ENCODE results near the gene MPDU1. TPM values are rescaled to one million over a fixed set of nuclear protein-coding genes. Genes with fewer than 3 reads are reported as not detected.

Gene MPDU1
- total and polyA plus RNA-seq, 2 of the 13 experiments (the other 11 are each of a cell fraction or from before 2014, with no cell fraction given): 112 to 167 TPM

GRCh38 chr17:7572338-7572587 is 11.4 kb upstream of the MPDU1 start (continued):
- TF ChIP-seq ATF7 (IDR thresholded peaks at IDR 0.05) (no peak), ATF7 (CRISPR knock-in tag; IDR thresholded peaks at IDR 0.05) (no peak), POGZ (CRISPR knock-in tag; IDR thresholded peaks at IDR 0.05) (no peak), ZNF232 (CRISPR knock-in tag; IDR thresholded peaks at IDR 0.05; ENCODE audit: borderline replicate concordance) (0 out of 2 replicates have a peak, but pooled peaks have one; percentile 52), ZKSCAN8 (CRISPR knock-in tag; IDR thresholded peaks at IDR 0.05; ENCODE audit: borderline replicate concordance) (peak; percentile 35; the same call in 1 of the 2 replicates), CSRNP2 (CRISPR knock-in tag; conservative IDR thresholded peaks at IDR 0.05; ENCODE audit: low read depth) (no peak), GPBP1L1 (CRISPR knock-in tag; IDR thresholded peaks at IDR 0.05) (no peak), ZNF207 (IDR thresholded peaks at IDR 0.05; ENCODE audit: borderline replicate concordance) (no peak), HNF4A (CRISPR knock-in tag; IDR thresholded peaks at IDR 0.05) (no peak), KDM2A (CRISPR knock-in tag; IDR thresholded peaks at IDR 0.05; ENCODE audit: borderline replicate concordance, low read depth) (peak; percentile 97; the same call in 1 of the 2 replicates), ZBTB7B (CRISPR knock-in tag; IDR thresholded peaks at IDR 0.05) (peak; percentile 33; the same call in 1 of the 2 replicates), ZUFSP (CRISPR knock-in tag; IDR thresholded peaks at IDR 0.05; ENCODE audit: borderline replicate concordance) (no peak), BCL6 (CRISPR knock-in tag; IDR thresholded peaks at IDR 0.05) (no peak), NR1H2 (CRISPR knock-in tag; IDR thresholded peaks at IDR 0.05; ENCODE audit: borderline replicate concordance, low read depth) (no peak), LBX2 (CRISPR knock-in tag; IDR thresholded peaks at IDR 0.05; ENCODE audit: borderline replicate concordance) (no peak), BATF2 (CRISPR knock-in tag; IDR thresholded peaks at IDR 0.05) (no peak), ZNF143 (CRISPR knock-in tag; IDR thresholded peaks at IDR 0.05) (peak; percentile 63), ZSCAN25 (CRISPR knock-in tag; IDR thresholded peaks at IDR 0.05) (no peak), MYPOP (CRISPR knock-in tag; IDR thresholded peaks at IDR 0.05) (no peak; the same call in 1 of the 2 replicates), ZC3H4 (CRISPR knock-in tag; IDR thresholded peaks at IDR 0.05; ENCODE audit: borderline replicate concordance) (no peak), ZBTB34 (CRISPR knock-in tag; IDR thresholded peaks at IDR 0.05) (no peak), NFKBIZ (CRISPR knock-in tag; IDR thresholded peaks at IDR 0.05) (no peak), TEAD2 (CRISPR knock-in tag; IDR thresholded peaks at IDR 0.05) (no peak), SIN3B (IDR thresholded peaks at IDR 0.05; ENCODE audit: low read length) (no peak)

Data from HepG2 (cell line).